IPS DF 4.7 (cell line): ENCODE data around the gene TRIM17.

Experiments used
- DNase-seq: peaks from one replicate; pipeline ENCODE4 v3.0.0-alpha.2; 2013; ENCODE audit warnings: low spot score; ENCODE audit errors: extremely low read depth

Gene TRIM17

GRCh38 chr1:228416217-228416933, at the start of gene TRIM17:
TRIM17 (minus strand) TSS chr1:228416861; CDS start chr1:228415072, 1,789 bp downstream.
- no peak for DNase-seq

GRCh38 chr1:228465571-228466146, 49.0 kb upstream of the TRIM17 start:
- DNase-seq = no peak

GRCh38 chr1:228465141-228465540, 48.5 kb upstream of the TRIM17 start:
- no peak for DNase-seq

- no peak for DNase-seq
Observed at GRCh38 chr1:228464487-228464983, 47.9 kb upstream of the TRIM17 start.

GRCh38 chr1:228463559-228464455, 47.1 kb upstream of the TRIM17 start:
- no peak for DNase-seq

- no peak for DNase-seq
Observed at GRCh38 chr1:228463009-228463558, 46.4 kb upstream of the TRIM17 start.

GRCh38 chr1:228462560-228462959, 45.9 kb upstream of the TRIM17 start:
- DNase-seq = no peak

GRCh38 chr1:228460821-228461220, 44.2 kb upstream of the TRIM17 start:
- no peak for DNase-seq

GRCh38 chr1:228459091-228459993, 42.7 kb upstream of the TRIM17 start:
- DNase-seq = no peak

- DNase-seq = peak; percentile 94
Observed at GRCh38 chr1:228457396-228458176, 40.9 kb upstream of the TRIM17 start.

GRCh38 chr1:228457017-228457395, 40.3 kb upstream of the TRIM17 start:
- no peak for DNase-seq

GRCh38 chr1:228456252-228457016, 39.8 kb upstream of the TRIM17 start:
- no peak for DNase-seq

- DNase-seq = no peak
Observed at GRCh38 chr1:228455715-228456114, 39.1 kb upstream of the TRIM17 start.

- DNase-seq = no peak
Observed at GRCh38 chr1:228454238-228454637, 37.6 kb upstream of the TRIM17 start.

- DNase-seq = no peak
Observed at GRCh38 chr1:228453614-228454013, 37.0 kb upstream of the TRIM17 start.

- no peak for DNase-seq
Observed at GRCh38 chr1:228453022-228453560, 36.4 kb upstream of the TRIM17 start.

- DNase-seq = no peak
Observed at GRCh38 chr1:228452194-228453021, 35.7 kb upstream of the TRIM17 start.

GRCh38 chr1:228450200-228450599, 33.5 kb upstream of the TRIM17 start:
- no peak for DNase-seq
